PC-3 (cell line): ENCODE data around the gene COLGALT1. TPM values are rescaled to one million over a fixed set of nuclear protein-coding genes. Genes with fewer than 3 reads are reported as not detected.

Experiments used
- ATAC-seq: fragments of 200-7000 bp; cut with Tn5 transposase; 2 replicates; pipeline ENCODE4 v1.9.1; 2020; ENCODE audit warnings: mild to moderate bottlenecking, moderate library complexity
- BruUV-seq: library from RNA; stranded (reverse); fragments of 400-500 nt; replicated peaks from 2 replicates; lab custom pipeline; 2021; lab: Mats Ljungman, UMichigan
- CTCF ChIA-PET: fragments of 300-600 bp; sonication (Branson Sonifier 250); formaldehyde crosslinking; loops from one replicate; lab custom pipeline; 2022; ENCODE audit warnings: antibody characterized with exemption; lab: Charles Lee
- POLR2A ChIA-PET: fragments of 300-600 bp; sonication (Branson Sonifier 250); formaldehyde crosslinking; loops from one replicate; lab custom pipeline; 2022; ENCODE audit warnings: antibody characterized with exemption; ENCODE audit not compliant: unreplicated experiment; lab: Charles Lee
- DNase-seq: peaks from one replicate; pipeline ENCODE4 v3.0.0-alpha.2; 2015
- H2AFZ ChIP-seq: fragments of 300-600 bp; sonication (generic); 2 replicates; pipeline ENCODE4 v1.6.0; 2016; ENCODE audit warnings: antibody characterized with exemption, low read length
- H3F3A ChIP-seq: fragments of 300-600 bp; sonication (generic); one replicate; pipeline ENCODE4 v1.6.0; 2017; ENCODE audit warnings: antibody characterized with exemption, low read length, control low read depth, mild to moderate bottlenecking; ENCODE audit not compliant: unreplicated experiment
- H3K27ac ChIP-seq: fragments of 300-600 bp; sonication (generic); 2 replicates; pipeline ENCODE4 v1.5.1; 2016; ENCODE audit warnings: mild to moderate bottlenecking, low read length
- H3K27me3 ChIP-seq: fragments of 300-600 bp; sonication (generic); 2 replicates; pipeline ENCODE4 v1.6.1; 2016; ENCODE audit warnings: low read length, mixed read lengths
- H3K36me3 ChIP-seq: fragments of 300-600 bp; sonication (generic); 2 replicates; pipeline ENCODE4 v1.6.1; 2016; ENCODE audit warnings: low read depth, mixed run types, low read length, mixed read lengths
- H3K4me1 ChIP-seq: fragments of 300-600 bp; sonication (generic); 2 replicates; pipeline ENCODE4 v1.5.1; 2016; ENCODE audit warnings: low read length; ENCODE audit not compliant: insufficient read depth
- H3K4me2 ChIP-seq: fragments of 300-600 bp; sonication (generic); 2 replicates; pipeline ENCODE4 v1.6.0; 2016; ENCODE audit warnings: low read length
- H3K4me3 ChIP-seq: fragments of 300-600 bp; sonication (generic); 2 replicates; pipeline ENCODE4 v1.5.1; 2016; ENCODE audit warnings: mild to moderate bottlenecking, low read length, mixed read lengths
- H3K79me2 ChIP-seq: fragments of 300-600 bp; sonication (generic); 2 replicates; pipeline ENCODE4 v1.6.1; 2017; ENCODE audit warnings: low read length, mixed read lengths
- H3K9ac ChIP-seq: fragments of 300-600 bp; sonication (generic); 2 replicates; pipeline ENCODE4 v1.6.0; 2016; ENCODE audit warnings: mild to moderate bottlenecking, low read length
- H3K9me2 ChIP-seq: fragments of 300-600 bp; sonication (generic); replicated peaks from 2 replicates; pipeline ENCODE4 v1.6.1; 2016; ENCODE audit warnings: mixed run types, low read length, mixed read lengths
- H3K9me3 ChIP-seq: fragments of 300-600 bp; sonication (generic); 2 replicates; pipeline ENCODE4 v1.6.1; 2016; ENCODE audit warnings: low read length, mixed read lengths
- H4K20me1 ChIP-seq: fragments of 300-600 bp; sonication (generic); 2 replicates; pipeline ENCODE4 v1.6.1; 2016; ENCODE audit warnings: low read length, mixed read lengths
- EZH2 ChIP-seq: fragments of 300-600 bp; sonication (generic); IDR thresholded peaks from one replicate; pipeline ENCODE4 v1.6.1; 2017; ENCODE audit warnings: antibody characterized with exemption, mild to moderate bottlenecking, low read length; ENCODE audit not compliant: unreplicated experiment
- EZH2phosphoT487 ChIP-seq: fragments of 300-600 bp; sonication (generic); IDR thresholded peaks from 2 replicates; pipeline ENCODE4 v1.6.1; 2018; ENCODE audit warnings: mild to moderate bottlenecking, antibody characterized with exemption, low read length, borderline replicate concordance
- intact Hi-C: fragments of 100-400 bp; cut with micrococcal nuclease; formaldehyde crosslinking; loops from 2 replicates; pipeline ENCODE4 v1.9.0; 2023
- total RNA-seq: library from RNA; depleted of rRNA; stranded (reverse); fragments of >200 nt; gene quantifications from 2 replicates; pipeline ENCODE4 v1.2.3, GENCODE V29; 2014
- TF ChIP-seq, protein P1 (sequence below): fragments of 300-600 bp; sonication (generic); conservative IDR thresholded peaks from 2 replicates; pipeline ENCODE4 v1.5.1; 2017; ENCODE audit warnings: antibody characterized with exemption, low read depth, mild to moderate bottlenecking, low read length

The COLGALT1 gene
- total RNA-seq, 1 experiment from 2014 or later = 80.7 TPM

- Histone ChIP-seq H3K4me2 (peak overlapping the region; percentile 95), H2AFZ (peak overlapping the region; percentile 88), H3K79me2 (no peaks in the 10 kb centered on the region), H4K20me1 (no peaks in the 10 kb centered on the region), H3K4me1 (peaks cover 6% of the 10 kb centered on the region; the same call in 1 of the 2 replicates), H3F3A (no peaks in the 10 kb centered on the region), H3K9me3 (no peaks in the 10 kb centered on the region), H3K9ac (no peak overlapping the region), H3K27ac (no peak overlapping the region), H3K36me3 (no peaks in the 10 kb centered on the region), H3K9me2 (no peaks in the 10 kb centered on the region), H3K27me3 (no peaks in the 10 kb centered on the region), H3K4me3 (peak overlapping the region; percentile 67)
- DNase-seq = peak; percentile 4
- no TSS peak for BruUV-seq
- intact Hi-C loops = no loop called here
- ATAC-seq = peak; percentile 30
- POLR2A ChIA-PET = no interaction called here
- TF ChIP-seq, protein P1, sequence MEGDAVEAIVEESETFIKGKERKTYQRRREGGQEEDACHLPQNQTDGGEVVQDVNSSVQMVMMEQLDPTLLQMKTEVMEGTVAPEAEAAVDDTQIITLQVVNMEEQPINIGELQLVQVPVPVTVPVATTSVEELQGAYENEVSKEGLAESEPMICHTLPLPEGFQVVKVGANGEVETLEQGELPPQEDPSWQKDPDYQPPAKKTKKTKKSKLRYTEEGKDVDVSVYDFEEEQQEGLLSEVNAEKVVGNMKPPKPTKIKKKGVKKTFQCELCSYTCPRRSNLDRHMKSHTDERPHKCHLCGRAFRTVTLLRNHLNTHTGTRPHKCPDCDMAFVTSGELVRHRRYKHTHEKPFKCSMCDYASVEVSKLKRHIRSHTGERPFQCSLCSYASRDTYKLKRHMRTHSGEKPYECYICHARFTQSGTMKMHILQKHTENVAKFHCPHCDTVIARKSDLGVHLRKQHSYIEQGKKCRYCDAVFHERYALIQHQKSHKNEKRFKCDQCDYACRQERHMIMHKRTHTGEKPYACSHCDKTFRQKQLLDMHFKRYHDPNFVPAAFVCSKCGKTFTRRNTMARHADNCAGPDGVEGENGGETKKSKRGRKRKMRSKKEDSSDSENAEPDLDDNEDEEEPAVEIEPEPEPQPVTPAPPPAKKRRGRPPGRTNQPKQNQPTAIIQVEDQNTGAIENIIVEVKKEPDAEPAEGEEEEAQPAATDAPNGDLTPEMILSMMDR = no peak
- TF ChIP-seq EZH2phosphoT487 (no peak), EZH2 (no peak)
- CTCF ChIA-PET = interaction anchor here (0.6 kb wide), 1 partner anchor 41 kb away, joined by 3 read pairs; no protein-coding TSS in a partner anchor
Observed at GRCh38 chr19:17538684-17539237, 16.7 kb upstream of the COLGALT1 start.

DNA sequence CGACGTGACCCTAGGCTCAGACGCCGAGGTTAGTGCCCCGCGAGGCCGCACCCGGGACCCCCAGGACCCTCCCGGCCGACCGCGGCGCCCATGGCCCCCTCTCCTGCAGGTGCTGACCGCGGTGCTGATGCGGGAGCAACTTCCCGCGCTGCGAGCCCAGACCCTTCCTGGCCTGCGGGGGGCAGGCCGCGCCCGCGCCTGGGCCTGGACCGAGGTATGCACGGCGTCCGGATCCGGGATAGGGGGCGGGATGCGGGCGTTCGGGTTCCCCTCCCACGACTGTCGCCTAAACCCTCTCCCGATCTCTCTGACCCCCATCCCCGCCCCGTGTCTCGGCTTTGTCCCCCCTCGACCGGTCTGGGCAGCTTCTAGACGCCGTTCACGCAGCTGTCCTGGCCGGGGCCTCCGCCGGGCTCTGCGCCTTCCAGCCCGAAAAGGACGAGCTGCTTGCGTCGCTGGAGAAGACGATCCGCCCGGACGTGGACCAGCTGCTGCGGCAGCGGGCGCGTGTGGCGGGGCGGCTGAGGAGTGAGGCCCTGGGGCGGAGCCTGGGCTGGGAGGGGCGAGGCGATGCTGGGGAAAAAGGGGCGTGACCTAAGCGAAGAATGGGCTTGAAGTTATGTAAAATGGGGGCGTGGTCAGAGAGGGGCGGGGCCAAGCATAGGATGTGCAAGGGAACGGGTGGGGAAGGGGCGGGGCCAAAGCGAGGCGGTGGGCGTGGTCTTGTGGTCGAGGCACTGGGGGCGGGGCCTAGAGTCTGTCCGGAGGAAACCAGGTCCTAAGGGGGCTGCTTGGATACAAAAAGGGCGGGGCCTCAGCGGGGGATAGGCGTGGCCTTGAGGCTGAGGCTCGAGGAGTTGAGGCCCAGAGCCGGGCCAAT, 16.0 kb upstream of the COLGALT1 start:
- Histone ChIP-seq H3K9me3 (no peaks in the 10 kb centered on the region), H3K4me2 (peak overlapping the region; percentile 95), H4K20me1 (no peaks in the 10 kb centered on the region), H3K9ac (no peak overlapping the region; the same call in 1 of the 2 replicates), H3F3A (no peaks in the 10 kb centered on the region), H3K9me2 (no peaks in the 10 kb centered on the region), H3K4me3 (peak overlapping the region; percentile 67), H2AFZ (peak overlapping the region; percentile 88), H3K36me3 (no peaks in the 10 kb centered on the region), H3K27me3 (no peaks in the 10 kb centered on the region), H3K4me1 (peaks cover 6% of the 10 kb centered on the region; the same call in 1 of the 2 replicates), H3K79me2 (no peaks in the 10 kb centered on the region), H3K27ac (no peak overlapping the region)
- ATAC-seq = peak; percentile 91
- intact Hi-C loops = no loop called here
- peak; percentile 94 for DNase-seq
- BruUV-seq = no TSS peak
- ChIA-PET CTCF (interaction anchor here (0.6 kb wide), 3 partner anchors 34 to 194 kb away, joined by 3 read pairs; no protein-coding TSS in a partner anchor), POLR2A (no interaction called here)
- TF ChIP-seq, protein P1 = peak; percentile 33; the same call in 1 of the 2 replicates
- TF ChIP-seq EZH2phosphoT487 (no peak), EZH2 (no peak)
